Smooth muscle cell (in vitro differentiated cells): Measurements from ENCODE around the gene RMND5A. TPM values are rescaled to one million over a fixed set of nuclear protein-coding genes. Genes with fewer than 3 reads are reported as not detected.

Experiments used
- DNase-seq: peaks from one replicate; lab custom pipeline; 2025; ENCODE audit not compliant: unreplicated experiment; lab: John Stamatoyannopoulos, UW
- H2AFZ ChIP-seq: fragments of 200-600 bp; sonication (generic); 2 replicates; pipeline ENCODE4 v1.6.0; 2016; ENCODE audit warnings: antibody characterized with exemption, low read depth, mild to moderate bottlenecking
- H3F3A ChIP-seq: fragments of 200-600 bp; sonication (generic); 2 replicates; pipeline ENCODE4 v1.6.0; 2017; ENCODE audit warnings: antibody characterized with exemption, low read depth
- H3K27ac ChIP-seq: fragments of 200-600 bp; sonication (generic); 2 replicates; pipeline ENCODE4 v1.5.1; 2016; ENCODE audit warnings: low read depth, mild to moderate bottlenecking
- H3K27me3 ChIP-seq: fragments of 200-600 bp; sonication (generic); 2 replicates; pipeline ENCODE4 v1.6.1; 2016; ENCODE audit warnings: low read depth, mild to moderate bottlenecking
- H3K36me3 ChIP-seq: fragments of 200-600 bp; sonication (generic); 2 replicates; pipeline ENCODE4 v1.5.1; 2016; ENCODE audit warnings: low read depth
- H3K4me1 ChIP-seq: fragments of 200-600 bp; sonication (generic); 2 replicates; pipeline ENCODE4 v1.5.1; 2016; ENCODE audit warnings: low read depth
- H3K4me2 ChIP-seq: fragments of 200-600 bp; sonication (generic); 2 replicates; pipeline ENCODE4 v1.6.0; 2016; ENCODE audit warnings: mild to moderate bottlenecking
- H3K4me3 ChIP-seq: fragments of 200-600 bp; sonication (generic); 2 replicates; pipeline ENCODE4 v1.5.1; 2016; ENCODE audit warnings: mild to moderate bottlenecking
- H3K79me2 ChIP-seq: fragments of 200-600 bp; sonication (generic); 2 replicates; pipeline ENCODE4 v1.6.0; 2016; ENCODE audit warnings: low read depth, mild to moderate bottlenecking
- H3K9ac ChIP-seq: fragments of 200-600 bp; sonication (generic); 2 replicates; pipeline ENCODE4 v1.6.0; 2016; ENCODE audit warnings: low read depth
- H3K9me3 ChIP-seq: fragments of 200-600 bp; sonication (generic); replicated peaks from 2 replicates; pipeline ENCODE4 v1.5.1; 2016; ENCODE audit warnings: low read depth
- H4K20me1 ChIP-seq: fragments of 200-600 bp; sonication (generic); 2 replicates; pipeline ENCODE4 v1.6.0; 2016; ENCODE audit warnings: low read depth
- WGBS: methylation state at CpG from one replicate; pipeline ENCODE4 v1.1.7; 2016; ENCODE audit warnings: low lambda C conversion rate; 5-methylcytosine and 5-hydroxymethylcytosine counted together
- polyA plus RNA-seq: library from polyadenylated mRNA; unstranded; fragments of >200 nt; fragmentation: Nextera tagmentation; extraction: Ambion mirVana; gene quantifications from 2 replicates; pipeline ENCODE4 v1.2.1, GENCODE V29; 2016
- total RNA-seq: library from RNA; depleted of rRNA; stranded (reverse); fragments of >200 nt; gene quantifications from 2 replicates; pipeline ENCODE4 v1.2.3, GENCODE V29; 2014
- TF ChIP-seq, protein P1 (sequence below): fragments of 200-600 bp; sonication (generic); IDR thresholded peaks from 2 replicates; pipeline ENCODE4 v1.5.1; 2017; ENCODE audit warnings: borderline replicate concordance, mild to moderate bottlenecking, antibody characterized with exemption; ENCODE audit not compliant: insufficient read depth, poor library complexity, severe bottlenecking

Gene RMND5A
- total and polyA plus RNA-seq, 2 experiments from 2014 or later = 6.0 to 26.8 TPM

GRCh38 chr2:86781363-86781762 is 61.3 kb downstream of the RMND5A start:
- WGBS = 93% methylated on average over 9 of the region's 9 CpGs
- Histone ChIP-seq H3K4me2 (no peak overlapping the region), H3K9me3 (no peaks in the 10 kb centered on the region), H3K36me3 (no peaks in the 10 kb centered on the region), H3K79me2 (no peaks in the 10 kb centered on the region), H4K20me1 (no peaks in the 10 kb centered on the region), H3K4me3 (no peak overlapping the region), H3K9ac (no peak overlapping the region), H3F3A (no peaks in the 10 kb centered on the region), H2AFZ (no peak overlapping the region), H3K27ac (no peak overlapping the region), H3K4me1 (no peaks in the 10 kb centered on the region), H3K27me3 (peaks cover 32% of the 10 kb centered on the region)
- DNase-seq = no peak
- TF ChIP-seq, protein P1, sequence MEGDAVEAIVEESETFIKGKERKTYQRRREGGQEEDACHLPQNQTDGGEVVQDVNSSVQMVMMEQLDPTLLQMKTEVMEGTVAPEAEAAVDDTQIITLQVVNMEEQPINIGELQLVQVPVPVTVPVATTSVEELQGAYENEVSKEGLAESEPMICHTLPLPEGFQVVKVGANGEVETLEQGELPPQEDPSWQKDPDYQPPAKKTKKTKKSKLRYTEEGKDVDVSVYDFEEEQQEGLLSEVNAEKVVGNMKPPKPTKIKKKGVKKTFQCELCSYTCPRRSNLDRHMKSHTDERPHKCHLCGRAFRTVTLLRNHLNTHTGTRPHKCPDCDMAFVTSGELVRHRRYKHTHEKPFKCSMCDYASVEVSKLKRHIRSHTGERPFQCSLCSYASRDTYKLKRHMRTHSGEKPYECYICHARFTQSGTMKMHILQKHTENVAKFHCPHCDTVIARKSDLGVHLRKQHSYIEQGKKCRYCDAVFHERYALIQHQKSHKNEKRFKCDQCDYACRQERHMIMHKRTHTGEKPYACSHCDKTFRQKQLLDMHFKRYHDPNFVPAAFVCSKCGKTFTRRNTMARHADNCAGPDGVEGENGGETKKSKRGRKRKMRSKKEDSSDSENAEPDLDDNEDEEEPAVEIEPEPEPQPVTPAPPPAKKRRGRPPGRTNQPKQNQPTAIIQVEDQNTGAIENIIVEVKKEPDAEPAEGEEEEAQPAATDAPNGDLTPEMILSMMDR = no peak

DNA sequence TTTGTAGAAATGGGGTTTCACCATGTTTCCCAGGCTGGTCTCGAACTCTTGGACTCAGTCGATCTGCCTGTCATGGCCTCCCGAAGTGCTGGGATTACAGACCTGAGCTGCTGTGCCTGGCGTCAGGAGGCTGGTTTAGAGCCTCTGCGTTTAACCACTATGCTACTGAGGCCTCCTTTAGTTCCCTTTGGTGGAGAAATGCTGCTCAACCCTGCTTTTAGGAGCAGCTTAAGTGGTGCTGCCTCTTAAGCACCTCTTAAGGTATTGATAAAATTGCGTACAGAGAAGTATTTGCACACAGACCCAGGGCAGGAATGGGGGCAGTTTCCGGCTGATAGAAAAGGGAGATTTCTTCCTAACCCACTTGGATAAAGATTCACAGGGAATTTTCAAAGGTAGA is 62.7 kb downstream of the RMND5A start:
- Histone ChIP-seq H3K4me3 (no peak overlapping the region), H3K27me3 (peaks cover 42% of the 10 kb centered on the region), H3F3A (no peaks in the 10 kb centered on the region), H3K4me2 (no peak overlapping the region), H3K9me3 (no peaks in the 10 kb centered on the region), H3K79me2 (no peaks in the 10 kb centered on the region), H3K9ac (no peak overlapping the region), H3K36me3 (no peaks in the 10 kb centered on the region), H3K27ac (no peak overlapping the region), H4K20me1 (no peaks in the 10 kb centered on the region), H3K4me1 (no peaks in the 10 kb centered on the region), H2AFZ (no peak overlapping the region)
- 87% methylated on average over 7 of the region's 7 CpGs for WGBS
- TF ChIP-seq, protein P1 = no peak
- DNase-seq = no peak

- no peaks in the 10 kb centered on the region for H4K20me1 ChIP-seq
- H3K4me3 ChIP-seq = no peak overlapping the region
- no peak overlapping the region for H3K27ac ChIP-seq
- no peaks in the 10 kb centered on the region for H3K9me3 ChIP-seq
- no peak for DNase-seq
- TF ChIP-seq, protein P1 = no peak
- H2AFZ ChIP-seq = no peak overlapping the region
- peaks cover 52% of the 10 kb centered on the region for H3K27me3 ChIP-seq
- no peak overlapping the region for H3K9ac ChIP-seq
- H3F3A ChIP-seq = no peaks in the 10 kb centered on the region
- H3K4me1 ChIP-seq = no peaks in the 10 kb centered on the region
- no peaks in the 10 kb centered on the region for H3K36me3 ChIP-seq
- no peaks in the 10 kb centered on the region for H3K79me2 ChIP-seq
- H3K4me2 ChIP-seq = no peak overlapping the region
- WGBS = 84% methylated on average over 8 of the region's 8 CpGs
Observed at GRCh38 chr2:86783615-86784339, 63.7 kb downstream of the RMND5A start.

DNA sequence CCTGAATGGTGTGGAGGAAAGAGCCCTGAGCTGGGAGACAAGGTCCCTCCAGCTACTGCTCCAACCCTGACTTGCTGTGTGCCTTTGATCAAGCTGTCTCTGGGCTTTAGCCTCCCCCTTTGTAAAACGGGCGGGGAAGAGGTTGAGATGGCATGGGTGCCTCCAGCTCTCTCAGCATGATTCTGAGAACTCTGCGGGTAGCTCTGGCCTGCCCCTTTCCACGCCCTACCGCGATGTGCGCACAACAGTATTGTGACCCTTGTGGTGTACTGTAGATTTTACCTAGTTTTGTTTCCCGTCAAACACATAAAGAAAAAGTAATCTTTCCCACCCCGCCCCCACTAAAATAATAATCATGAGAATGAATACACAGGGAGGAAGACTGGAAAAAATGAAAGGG is 65.4 kb downstream of the RMND5A start:
- peaks cover 69% of the 10 kb centered on the region for H3K27me3 ChIP-seq
- WGBS = 91% methylated on average over 9 of the region's 9 CpGs
- H3F3A ChIP-seq = no peaks in the 10 kb centered on the region
- no peaks in the 10 kb centered on the region for H4K20me1 ChIP-seq
- no peak overlapping the region for H3K4me3 ChIP-seq
- no peaks in the 10 kb centered on the region for H3K9me3 ChIP-seq
- H3K27ac ChIP-seq = no peak overlapping the region
- no peaks in the 10 kb centered on the region for H3K36me3 ChIP-seq
- H3K4me2 ChIP-seq = no peak overlapping the region
- H3K9ac ChIP-seq = no peak overlapping the region
- TF ChIP-seq, protein P1 = no peak
- no peaks in the 10 kb centered on the region for H3K79me2 ChIP-seq
- peaks cover 5% of the 10 kb centered on the region for H3K4me1 ChIP-seq
- DNase-seq = no peak
- H2AFZ ChIP-seq = no peak overlapping the region
